NCI-H187 (cell line): Measurements from ENCODE around the gene TRIO.

Experiments used
- DNase-seq, 2 experiments: peaks; one replicate each; lab custom pipeline; 2025; lab: John Stamatoyannopoulos, UW

The TRIO gene

GRCh38 chr5:14225173-14225834, 82.2 kb downstream of the TRIO start:
- DNase-seq, result no peak

- no peak for DNase-seq
Observed at GRCh38 chr5:14226149-14226548, 83.0 kb downstream of the TRIO start.

GRCh38 chr5:14226554-14226953, 83.4 kb downstream of the TRIO start:
- no peak for DNase-seq

GRCh38 chr5:14226992-14227391, 83.8 kb downstream of the TRIO start:
- DNase-seq, result no peak

- DNase-seq, result no peak
Observed at GRCh38 chr5:14227513-14227912, 84.4 kb downstream of the TRIO start.

GRCh38 chr5:14228219-14228618, 85.1 kb downstream of the TRIO start:
- DNase-seq, result no peak

- DNase-seq, result no peak
Observed at GRCh38 chr5:14229181-14229580, 86.0 kb downstream of the TRIO start.

- no peak for DNase-seq
Observed at GRCh38 chr5:14229734-14230133, 86.6 kb downstream of the TRIO start.

GRCh38 chr5:14231156-14231555, 88.0 kb downstream of the TRIO start:
- no peak for DNase-seq

- DNase-seq, result no peak
Observed at GRCh38 chr5:14231890-14232289, 88.7 kb downstream of the TRIO start.

- no peak for DNase-seq
Observed at GRCh38 chr5:14234204-14234603, 91.1 kb downstream of the TRIO start.

GRCh38 chr5:14235872-14236271, 92.7 kb downstream of the TRIO start:
- DNase-seq, result no peak

- DNase-seq, result no peak
Observed at GRCh38 chr5:14236757-14237156, 93.6 kb downstream of the TRIO start.

GRCh38 chr5:14237317-14238086, 94.4 kb downstream of the TRIO start:
- DNase-seq, result no peak

GRCh38 chr5:14238272-14238671, 95.1 kb downstream of the TRIO start:
- DNase-seq, result no peak

GRCh38 chr5:14239404-14239803, 96.3 kb downstream of the TRIO start:
- no peak for DNase-seq

GRCh38 chr5:14239951-14240350, 96.8 kb downstream of the TRIO start:
- no peak for DNase-seq

GRCh38 chr5:14240359-14240758, 97.2 kb downstream of the TRIO start:
- no peak for DNase-seq

- DNase-seq, result no peak
Observed at GRCh38 chr5:14241141-14241540, 98.0 kb downstream of the TRIO start.

- no peak for DNase-seq
Observed at GRCh38 chr5:14242447-14242846, 99.3 kb downstream of the TRIO start.

- DNase-seq, result no peak
Observed at GRCh38 chr5:14242871-14243383, 99.8 kb downstream of the TRIO start.

- DNase-seq, result no peak
Observed at GRCh38 chr5:14243766-14244165, 100.6 kb downstream of the TRIO start.

- DNase-seq, result no peak
Observed at GRCh38 chr5:14244721-14245120, 101.6 kb downstream of the TRIO start.
